ENCODE results near the gene PSAPL1. TPM values are rescaled to one million over a fixed set of nuclear protein-coding genes. Genes with fewer than 3 reads are reported as not detected.
"Not testable (repeated sequence)": the region's sequence is repeated elsewhere in the genome, so short reads cannot be mapped to it uniquely, and the experiment has no call there.

The PSAPL1 gene
- total RNA-seq, 1 donor from 2014 or later = 0.14 TPM

DNA sequence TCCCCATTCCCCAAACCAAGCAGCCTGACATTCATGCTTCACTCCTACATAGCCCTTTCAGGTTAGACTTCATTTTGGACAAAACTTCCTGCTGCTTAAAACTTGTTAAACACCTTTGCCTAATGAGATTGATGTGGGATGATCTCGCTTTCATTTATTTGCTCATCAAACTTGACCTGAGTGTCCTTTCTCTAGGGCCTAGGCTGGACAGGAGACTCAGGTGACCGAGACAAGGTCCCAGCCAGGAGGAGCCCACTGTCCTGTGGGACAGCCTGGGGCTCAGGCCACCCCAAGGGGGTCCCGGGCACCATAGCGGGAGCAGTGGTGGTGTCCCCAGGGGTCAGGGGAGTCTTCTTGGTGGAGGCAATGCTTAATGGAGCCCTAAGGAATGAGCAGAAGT is 23.7 kb upstream of the PSAPL1 start:
- H3K27ac ChIP-seq = no peak overlapping the region
- intact Hi-C loops (cut with DNase I) = no loop called here
- H3K4me1 ChIP-seq = no peaks in the 10 kb centered on the region
- H3K27me3 ChIP-seq = no peaks in the 10 kb centered on the region
- ATAC-seq = no peak
- no peaks in the 10 kb centered on the region for H3K9me3 ChIP-seq
- DNase-seq = no peak
- H3K4me3 ChIP-seq = no peak overlapping the region
- TF ChIP-seq, protein P1, sequence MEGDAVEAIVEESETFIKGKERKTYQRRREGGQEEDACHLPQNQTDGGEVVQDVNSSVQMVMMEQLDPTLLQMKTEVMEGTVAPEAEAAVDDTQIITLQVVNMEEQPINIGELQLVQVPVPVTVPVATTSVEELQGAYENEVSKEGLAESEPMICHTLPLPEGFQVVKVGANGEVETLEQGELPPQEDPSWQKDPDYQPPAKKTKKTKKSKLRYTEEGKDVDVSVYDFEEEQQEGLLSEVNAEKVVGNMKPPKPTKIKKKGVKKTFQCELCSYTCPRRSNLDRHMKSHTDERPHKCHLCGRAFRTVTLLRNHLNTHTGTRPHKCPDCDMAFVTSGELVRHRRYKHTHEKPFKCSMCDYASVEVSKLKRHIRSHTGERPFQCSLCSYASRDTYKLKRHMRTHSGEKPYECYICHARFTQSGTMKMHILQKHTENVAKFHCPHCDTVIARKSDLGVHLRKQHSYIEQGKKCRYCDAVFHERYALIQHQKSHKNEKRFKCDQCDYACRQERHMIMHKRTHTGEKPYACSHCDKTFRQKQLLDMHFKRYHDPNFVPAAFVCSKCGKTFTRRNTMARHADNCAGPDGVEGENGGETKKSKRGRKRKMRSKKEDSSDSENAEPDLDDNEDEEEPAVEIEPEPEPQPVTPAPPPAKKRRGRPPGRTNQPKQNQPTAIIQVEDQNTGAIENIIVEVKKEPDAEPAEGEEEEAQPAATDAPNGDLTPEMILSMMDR (IDR thresholded peaks at IDR 0.05) = no peak
- no peaks in the 10 kb centered on the region for H3K36me3 ChIP-seq

DNA sequence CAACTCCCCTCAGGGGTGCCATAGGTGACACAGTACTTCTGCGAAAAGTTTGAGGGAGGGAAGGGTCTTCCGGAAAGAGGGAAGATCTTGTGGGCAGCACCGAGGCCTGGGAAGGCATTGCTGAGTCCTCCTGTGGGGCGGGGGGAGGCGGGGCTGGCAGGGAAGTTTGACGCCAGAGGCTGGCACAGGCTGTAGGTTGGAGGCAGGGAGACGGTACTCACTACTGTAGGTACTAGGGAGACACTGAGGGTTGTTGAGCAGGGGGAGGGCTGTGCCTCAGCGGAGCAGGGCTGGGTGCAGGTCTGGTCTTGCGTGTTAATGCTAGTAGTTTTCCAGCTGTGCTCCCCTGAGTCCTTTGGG is 23.3 kb upstream of the PSAPL1 start:
- ATAC-seq = no peak
- H3K27ac ChIP-seq = no peak overlapping the region
- no peaks in the 10 kb centered on the region for H3K9me3 ChIP-seq
- no peaks in the 10 kb centered on the region for H3K4me1 ChIP-seq
- no peak overlapping the region for H3K4me3 ChIP-seq
- no peaks in the 10 kb centered on the region for H3K27me3 ChIP-seq
- intact Hi-C loops (cut with DNase I) = no loop called here
- no peak for DNase-seq
- no peaks in the 10 kb centered on the region for H3K36me3 ChIP-seq
- TF ChIP-seq, protein P1 (IDR thresholded peaks at IDR 0.05) = no peak

DNA sequence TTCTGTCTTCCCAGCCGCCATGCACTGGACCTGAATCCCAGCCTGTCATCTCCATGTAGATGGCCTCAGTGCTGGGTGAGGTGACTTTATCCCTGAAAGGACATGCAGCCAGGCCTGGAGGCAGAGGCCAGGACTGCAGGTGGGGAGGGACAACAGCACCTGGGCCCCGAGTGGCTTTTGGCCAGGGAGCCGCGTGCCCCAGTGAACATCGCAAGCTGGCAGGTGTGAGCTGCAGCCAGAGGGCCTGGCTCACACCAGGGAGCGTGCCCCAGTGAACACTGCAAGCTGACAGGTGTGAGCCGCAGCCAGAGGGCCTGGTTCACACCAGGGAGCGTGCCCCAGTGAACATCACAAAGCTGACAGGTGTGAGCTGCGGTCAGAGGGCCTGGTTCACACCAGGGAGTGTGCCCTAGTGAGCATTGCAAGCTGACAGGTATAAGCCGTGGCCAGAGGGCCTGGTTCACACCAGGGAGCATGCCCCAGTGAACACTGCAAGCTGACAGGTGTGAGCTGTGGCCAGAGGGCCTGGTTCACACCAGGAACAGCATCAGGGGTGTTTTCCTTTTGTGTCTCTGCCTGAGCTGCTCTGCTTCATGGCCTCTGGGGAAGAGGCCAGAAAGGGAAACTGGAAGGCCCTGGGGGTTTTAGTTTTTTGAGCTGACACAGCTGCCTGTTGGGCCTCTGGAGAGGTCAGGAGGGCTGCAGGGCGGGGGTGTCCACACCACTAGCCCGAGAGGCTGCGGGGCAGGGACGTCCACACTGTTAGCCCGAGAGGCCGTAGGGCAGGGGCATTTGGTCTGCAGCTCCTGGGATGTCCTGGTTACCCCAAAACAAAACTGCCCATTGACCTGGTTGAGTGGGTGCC is 22.7 kb upstream of the PSAPL1 start:
- Histone ChIP-seq H3K27me3 (no peaks in the 10 kb centered on the region), H3K27ac (no peak overlapping the region), H3K36me3 (no peaks in the 10 kb centered on the region), H3K9me3 (no peaks in the 10 kb centered on the region), H3K4me3 (no peak overlapping the region), H3K4me1 (no peaks in the 10 kb centered on the region)
- intact Hi-C loops (cut with DNase I) = no loop called here
- no peak for DNase-seq
- TF ChIP-seq, protein P1 (IDR thresholded peaks at IDR 0.05) = no peak
- ATAC-seq = no peak

DNA sequence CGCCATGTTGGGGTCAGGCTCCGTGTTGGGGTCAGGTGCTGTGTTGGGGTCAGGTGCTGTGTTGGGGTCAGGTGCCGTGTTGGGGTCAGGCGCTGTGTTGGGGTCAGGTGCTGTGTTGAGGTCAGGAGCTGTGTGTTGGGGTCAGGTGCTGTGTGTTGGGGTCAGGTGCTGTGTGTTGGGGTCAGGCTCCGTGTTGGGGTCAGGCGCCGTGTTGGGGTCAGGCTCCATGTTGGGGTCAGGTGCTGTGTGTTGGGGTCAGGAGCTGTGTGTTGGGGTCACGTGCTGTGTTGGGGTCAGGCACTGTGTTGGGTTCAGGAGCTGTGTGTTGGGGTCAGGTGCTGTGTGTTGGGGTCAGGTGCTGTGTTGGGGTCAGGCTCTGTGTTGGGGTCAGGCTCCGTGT is 18.1 kb upstream of the PSAPL1 start:
- DNase-seq; H3K4me3 ChIP-seq; H3K9me3 ChIP-seq; H3K36me3 ChIP-seq; H3K27ac ChIP-seq; H3K27me3 ChIP-seq; H3K4me1 ChIP-seq; intact Hi-C loops (cut with DNase I); ATAC-seq: not testable (repeated sequence)

DNA sequence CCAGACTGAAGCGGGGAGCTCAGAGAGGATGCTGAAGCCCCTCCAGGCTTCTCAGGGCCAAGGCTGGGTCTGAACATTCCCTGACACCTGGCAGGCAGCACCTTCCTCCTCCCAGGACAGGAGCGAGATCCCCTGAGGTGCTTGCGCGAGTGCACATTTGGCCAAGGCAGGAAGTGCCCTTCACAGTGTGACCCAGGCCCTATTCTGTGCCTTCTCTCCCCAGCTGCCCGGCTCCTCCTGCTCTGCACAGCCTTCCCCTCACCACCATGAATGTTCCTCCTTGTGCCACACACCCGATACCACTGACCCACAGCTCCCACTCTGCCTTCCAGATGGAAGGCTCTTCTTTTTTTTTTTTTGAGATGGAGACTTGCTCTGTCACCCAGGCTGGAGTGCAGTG is 17.1 kb upstream of the PSAPL1 start:
- no peaks in the 10 kb centered on the region for H3K9me3 ChIP-seq
- H3K36me3 ChIP-seq = no peaks in the 10 kb centered on the region
- ATAC-seq = peak; percentile 25
- intact Hi-C loops (cut with DNase I) = no loop called here
- TF ChIP-seq, protein P1 (IDR thresholded peaks at IDR 0.05) = no peak
- H3K4me1 ChIP-seq = no peaks in the 10 kb centered on the region
- no peak for DNase-seq
- H3K27me3 ChIP-seq = no peaks in the 10 kb centered on the region
- no peak overlapping the region for H3K27ac ChIP-seq
- no peak overlapping the region for H3K4me3 ChIP-seq

DNA sequence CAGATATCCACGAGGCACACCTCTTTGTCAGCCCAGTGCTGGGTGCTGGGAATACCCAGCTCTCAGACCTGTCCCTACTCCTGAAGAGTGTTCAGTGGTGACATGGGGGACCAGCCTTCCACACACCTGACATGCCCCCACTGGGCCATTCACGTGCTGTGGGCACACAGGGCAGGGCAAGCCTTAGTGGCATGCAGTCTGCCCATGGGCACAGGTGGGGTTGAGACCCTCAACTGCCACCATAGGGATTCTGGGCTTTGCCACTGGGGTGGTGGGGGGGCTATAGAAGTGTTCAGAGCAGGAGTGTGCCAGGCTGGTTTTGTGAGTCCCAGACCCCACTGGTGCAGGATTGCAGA is 16.7 kb upstream of the PSAPL1 start:
- Histone ChIP-seq H3K27ac (no peak overlapping the region), H3K4me3 (no peak overlapping the region), H3K4me1 (no peaks in the 10 kb centered on the region), H3K36me3 (no peaks in the 10 kb centered on the region), H3K9me3 (no peaks in the 10 kb centered on the region), H3K27me3 (no peaks in the 10 kb centered on the region)
- ATAC-seq = peak; percentile 25
- DNase-seq = no peak
- TF ChIP-seq, protein P1 (IDR thresholded peaks at IDR 0.05) = no peak
- intact Hi-C loops (cut with DNase I) = no loop called here

Data from upper lobe of right lung (tissue), 1 donor.